ENCODE measurements around the gene UGT1A1.

Gene UGT1A1

DNA sequence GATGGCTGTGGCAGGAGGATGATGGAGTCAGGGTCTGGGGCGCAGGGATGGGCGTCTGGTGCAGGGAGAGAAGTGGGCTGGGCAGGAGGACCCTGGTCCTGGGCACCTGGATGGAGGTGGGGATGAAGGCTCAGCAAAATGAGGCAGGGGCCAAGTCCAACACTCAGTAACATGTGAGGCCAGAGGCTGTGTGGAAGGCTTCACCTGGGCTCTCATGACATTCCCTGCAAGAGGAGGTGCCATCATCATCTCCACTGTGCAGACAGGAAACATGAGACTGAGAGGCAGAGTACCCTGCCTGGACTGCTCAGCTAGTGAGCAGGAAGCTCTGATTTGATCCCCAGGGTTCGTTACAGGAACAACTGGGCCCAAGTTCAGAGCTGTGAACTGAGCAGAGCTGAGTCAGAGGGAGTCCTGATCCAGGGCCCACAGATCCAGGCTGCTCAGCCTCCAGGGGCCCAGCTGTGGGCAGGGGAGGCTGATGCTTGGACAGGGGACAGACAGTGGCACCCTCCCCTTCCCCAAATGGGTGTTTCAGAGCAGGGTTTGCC lies 57.4 kb downstream of the UGT1A1 start:
- no peak for DNase-seq (ENCODE audit: low read depth in 2 of 2)

DNA sequence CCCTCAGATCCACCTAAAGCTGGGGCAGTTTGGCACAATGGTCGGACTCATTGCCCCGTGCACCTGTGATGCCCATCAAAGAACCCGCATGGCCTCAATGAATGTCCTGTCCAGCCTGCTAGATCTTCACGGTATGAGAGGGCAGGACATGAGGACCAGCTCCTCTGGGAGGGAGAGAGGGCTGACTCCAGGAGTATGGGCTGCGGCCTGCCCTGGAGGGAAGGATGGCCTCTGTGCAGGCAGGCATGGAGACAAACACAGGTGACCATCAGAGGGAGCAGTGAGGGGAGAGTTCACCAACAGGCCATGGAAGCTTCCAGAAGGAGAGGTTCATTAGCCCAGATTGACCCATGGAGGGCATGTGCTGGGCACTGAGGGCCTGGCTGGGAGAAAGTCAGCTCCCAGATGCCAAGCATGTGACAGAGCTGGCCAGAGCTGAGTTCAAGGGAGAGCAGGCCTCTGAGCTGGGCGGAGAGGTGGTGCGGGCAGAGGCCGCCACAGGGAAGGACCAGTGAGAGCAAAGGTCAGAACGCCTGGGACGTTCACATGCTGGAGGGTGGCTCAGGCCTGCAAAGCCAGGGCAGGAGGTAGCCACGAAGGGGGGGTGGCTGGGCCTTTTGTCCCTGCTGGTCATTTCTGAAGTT lies 58.0 kb downstream of the UGT1A1 start:
- DNase-seq (ENCODE audit: low read depth in 2 of 2): no peak

DNA sequence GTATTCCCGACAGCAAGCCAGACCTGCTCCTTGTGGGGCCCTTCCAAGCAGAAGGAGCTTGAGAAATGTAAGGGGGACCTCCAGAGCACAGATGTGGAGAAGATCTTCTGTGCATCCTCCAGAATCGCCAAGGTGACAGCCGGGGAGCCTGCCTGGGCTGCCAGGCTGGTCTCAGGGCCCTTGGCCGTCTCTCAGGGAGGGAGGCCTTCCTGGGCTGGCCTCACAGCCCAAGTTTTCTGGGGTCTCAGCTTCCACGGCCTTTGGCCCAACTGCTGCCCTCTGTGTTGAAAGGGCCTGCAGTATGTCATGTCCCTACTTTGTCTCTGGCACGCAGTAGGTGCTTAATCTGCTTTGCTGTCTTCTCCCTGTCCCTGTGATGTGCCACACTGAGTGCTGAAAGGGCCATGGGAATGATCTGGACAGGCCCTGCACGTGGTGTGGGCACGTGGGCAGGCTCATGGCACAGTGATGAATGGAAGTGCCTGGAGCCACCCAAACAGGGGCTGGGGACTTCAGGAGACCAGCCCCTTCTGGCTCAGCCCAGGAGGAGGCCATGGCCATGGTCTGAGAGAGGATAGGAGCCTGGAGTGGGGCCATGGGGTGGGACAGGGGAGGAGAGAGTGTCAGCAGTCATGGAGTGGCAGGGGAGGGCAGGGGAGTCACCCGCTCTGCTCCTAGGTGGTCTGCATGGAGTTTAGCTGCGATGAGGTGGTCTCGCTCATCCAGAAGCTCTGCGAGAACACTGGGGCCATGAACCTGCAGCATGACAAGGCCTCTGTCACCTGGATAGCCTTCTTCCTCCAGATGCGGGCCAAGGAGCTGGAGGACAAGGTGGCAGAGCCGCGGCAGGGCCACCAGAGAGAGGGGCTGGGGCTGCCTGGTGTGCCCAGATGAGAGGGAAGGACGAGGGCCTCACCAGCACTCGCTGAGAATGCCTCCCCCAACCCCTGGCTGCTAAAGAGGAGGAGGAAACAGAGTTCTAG lies 58.9 kb downstream of the UGT1A1 start:
- DNase-seq (ENCODE audit: low read depth in 2 of 2): no peak

DNA sequence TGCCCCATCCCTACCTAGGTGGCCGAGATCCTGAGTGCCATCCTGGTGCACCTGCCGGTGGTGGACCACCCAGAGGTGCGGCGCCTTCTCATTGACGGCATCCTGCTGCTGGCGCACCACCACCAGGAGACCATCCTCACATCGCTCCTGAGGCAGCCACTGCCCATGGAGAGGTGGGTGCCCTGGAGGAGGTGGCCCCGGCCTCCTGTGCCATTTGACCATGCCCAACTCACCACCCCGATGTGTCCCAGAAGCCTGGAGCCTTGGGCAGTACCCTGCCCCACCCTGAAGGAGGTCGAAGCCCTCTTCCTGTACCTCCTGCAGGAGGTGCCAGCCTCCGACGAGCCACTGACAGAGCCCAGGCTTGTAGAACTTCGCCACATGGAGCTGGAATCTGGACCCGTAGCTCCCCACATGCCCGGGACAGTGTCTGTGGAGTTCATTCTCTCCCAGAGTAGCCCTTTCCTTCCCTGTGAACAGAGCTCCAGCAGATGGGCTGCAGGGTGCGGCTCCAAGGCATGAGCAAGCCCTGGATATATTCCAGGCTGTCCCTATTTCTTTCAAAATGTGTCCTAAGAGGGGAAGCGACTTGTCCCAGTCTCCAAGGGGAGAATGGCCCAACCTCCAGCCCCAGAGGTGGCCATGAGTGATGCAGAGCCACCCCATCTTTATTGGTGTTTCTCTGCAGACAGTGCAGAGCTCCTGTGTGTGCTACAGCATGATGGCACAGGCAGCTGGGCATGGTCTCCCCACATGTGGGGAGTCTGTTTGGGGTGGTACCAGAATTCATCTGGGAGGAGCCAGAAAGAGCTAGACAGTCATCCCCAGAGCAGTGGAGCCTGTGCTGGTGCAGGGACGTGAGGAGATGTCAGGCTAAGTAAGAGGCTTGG lies 60.1 kb downstream of the UGT1A1 start:
- no peak for DNase-seq (ENCODE audit: low read depth in 2 of 2)

DNA sequence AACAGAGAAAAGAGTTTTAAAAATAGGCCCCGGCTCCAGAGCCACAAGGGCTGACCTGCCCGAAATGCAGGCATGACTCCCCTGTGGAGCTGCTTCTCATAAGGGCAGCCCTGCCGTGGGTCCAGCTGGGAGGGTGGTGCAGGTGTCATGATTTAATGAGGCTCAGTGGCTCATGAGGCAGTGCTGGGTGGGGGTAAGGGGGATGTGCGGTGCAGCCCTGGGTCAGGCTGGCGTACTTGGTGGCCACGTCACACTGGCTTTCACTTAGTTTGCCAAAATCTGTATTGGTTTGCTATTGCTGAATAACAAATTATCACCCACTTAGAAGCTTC lies 60.7 kb downstream of the UGT1A1 start:
- DNase-seq (ENCODE audit: low read depth in 2 of 2): no peak

DNA sequence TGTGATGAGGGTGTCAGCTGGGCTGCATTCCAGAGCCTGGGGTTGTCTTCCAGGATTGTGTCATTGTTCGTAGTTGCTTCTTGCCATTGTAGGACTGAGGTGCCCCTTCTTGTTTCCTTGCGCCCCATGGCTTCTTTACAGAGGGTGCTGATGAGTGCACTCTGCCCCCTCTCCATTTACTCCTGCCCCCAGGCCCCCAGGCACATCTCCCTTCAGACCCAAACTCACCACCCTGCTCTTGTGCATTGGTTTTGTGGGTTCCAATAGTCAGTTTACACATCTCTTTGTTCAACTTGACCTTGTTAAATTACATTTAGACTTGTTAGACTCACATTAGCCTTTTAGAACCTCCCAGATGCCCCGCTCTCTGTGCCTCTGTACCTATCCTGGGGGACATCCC lies 61.1 kb downstream of the UGT1A1 start:
- DNase-seq (ENCODE audit: low read depth in 2 of 2): no peak

DNA sequence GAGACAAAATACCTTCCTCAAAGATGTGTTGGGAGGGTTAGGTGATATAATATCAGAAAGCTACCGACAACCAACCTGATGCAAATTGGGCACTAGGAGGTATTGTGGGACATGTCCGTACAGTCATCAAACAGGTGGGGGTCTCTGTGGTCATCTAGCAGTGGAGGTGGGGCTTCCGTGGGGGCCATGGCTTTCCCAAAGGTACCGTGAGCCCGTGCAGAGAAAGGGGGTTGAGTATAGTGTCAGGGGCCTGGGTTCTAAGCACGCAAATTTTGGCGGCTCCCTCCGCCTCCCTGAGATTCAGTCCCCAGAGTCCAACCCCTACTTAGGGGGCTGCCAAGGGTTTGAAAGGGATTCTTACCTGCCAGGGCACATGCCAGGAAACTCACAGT lies 61.6 kb downstream of the UGT1A1 start:
- DNase-seq (ENCODE audit: low read depth in 2 of 2): no peak

DNA sequence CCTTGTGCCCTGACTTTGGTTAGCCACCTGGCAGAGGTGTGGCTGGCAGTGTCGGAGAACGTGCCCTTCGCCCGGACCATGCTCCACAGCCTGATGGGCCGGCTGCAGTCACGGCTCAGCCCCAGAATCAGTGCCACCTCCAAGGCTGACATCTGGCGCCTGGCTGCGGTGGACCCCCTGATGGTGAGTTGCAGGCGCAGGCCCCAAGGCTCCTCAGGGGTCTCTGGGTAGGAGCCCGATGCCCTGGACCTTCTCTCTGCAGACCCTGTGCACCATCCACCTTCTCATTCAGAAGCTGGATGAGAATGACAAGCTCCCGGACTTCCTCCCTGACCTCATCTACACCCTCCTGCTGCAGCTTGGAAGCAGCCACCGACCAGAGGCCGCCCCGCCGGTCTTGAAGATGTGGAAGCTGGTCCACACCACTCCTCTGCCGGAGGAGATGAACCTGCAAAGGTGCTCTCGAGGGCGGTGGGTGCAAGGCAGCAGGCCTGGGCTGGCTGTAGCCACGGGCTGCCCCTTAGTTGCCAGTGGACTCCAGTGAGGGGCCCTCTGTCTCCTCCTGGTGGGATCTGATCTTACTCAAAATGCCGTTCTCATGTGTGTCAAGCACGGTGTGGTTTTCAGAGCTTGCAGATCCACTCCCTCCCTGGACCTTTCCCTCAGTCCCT lies 62.2 kb downstream of the UGT1A1 start:
- DNase-seq (ENCODE audit: low read depth in 2 of 2): no peak
